T47D (cell line): ENCODE results near the gene TLN1.

Experiments
- DNase-seq, 2 experiments: peaks; one replicate each; pipeline versions ENCODE4 v3.0.0 to v3.0.0-alpha.2; 2011 to 2012; ENCODE audit warnings: low read depth in 1 of 2, low spot score in 1 of 2
- JUND ChIP-seq: IDR thresholded peaks from 2 replicates; pipeline ENCODE4 v1.6.1; 2012; ENCODE audit warnings: low read depth
- in situ Hi-C: cut with HindIII; loops from 2 replicates; pipeline ENCODE4 v1.10.0; 2016; ENCODE audit warnings: low sequenced_read_pairs, low pct_unique_long_range_greater_than_20kb

The TLN1 gene

GRCh38 chr9:35763803-35764202, 31.8 kb upstream of the TLN1 start:
- no peak for TF ChIP-seq JUND
- DNase-seq = no peak
- in situ Hi-C loops = no loop called here

GRCh38 chr9:35763181-35763580, 31.2 kb upstream of the TLN1 start:
- DNase-seq = no peak
- in situ Hi-C loops = no loop called here
- no peak for TF ChIP-seq JUND

DNA sequence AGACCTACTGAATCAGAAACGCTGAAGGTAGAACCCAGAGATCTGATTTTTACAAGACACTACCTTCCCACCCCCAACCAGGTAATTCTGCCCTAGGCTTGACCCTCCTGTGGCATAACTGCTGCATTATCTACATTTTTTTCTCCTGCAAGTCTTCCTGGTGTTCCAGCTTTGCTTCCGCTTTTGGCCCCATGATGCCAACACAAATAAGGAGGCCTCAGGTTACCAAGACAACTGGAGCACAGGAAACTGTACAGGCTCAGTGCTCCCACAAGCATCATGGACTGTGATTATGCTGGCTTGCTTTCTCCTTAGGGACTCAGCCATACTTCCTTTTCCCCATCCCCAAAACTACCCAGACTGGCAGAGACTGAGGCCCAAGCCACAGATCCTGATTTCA, 28.7 kb upstream of the TLN1 start:
- DNase-seq = peak in 1 of 2 experiments; percentile 44
- in situ Hi-C loops = no loop called here
- no peak for TF ChIP-seq JUND

DNA sequence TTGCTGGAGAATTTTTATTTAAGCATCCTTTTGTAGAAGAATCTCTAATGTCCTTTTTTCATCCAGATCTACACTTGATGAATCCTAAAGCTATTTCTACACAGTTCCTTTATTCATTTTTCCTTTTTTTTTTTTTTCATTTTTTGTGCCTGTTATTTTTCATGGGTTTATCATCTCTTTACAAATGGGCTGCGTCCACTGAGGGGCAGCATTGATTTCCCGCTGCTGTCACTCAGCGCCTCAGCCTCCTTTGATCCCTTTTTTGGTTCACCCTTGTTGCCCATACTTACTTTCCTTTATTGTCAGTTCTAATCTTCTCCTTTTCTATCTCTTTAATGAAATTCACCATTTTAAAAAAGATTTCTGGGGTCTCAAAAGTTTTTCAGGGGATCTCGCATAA, 27.8 kb upstream of the TLN1 start:
- no peak for DNase-seq
- in situ Hi-C loops = no loop called here
- no peak for TF ChIP-seq JUND

GRCh38 chr9:35758475-35759050, 26.6 kb upstream of the TLN1 start:
- in situ Hi-C loops = no loop called here
- no peak for DNase-seq
- TF ChIP-seq JUND = no peak

- in situ Hi-C loops = no loop called here
- no peak for TF ChIP-seq JUND
- DNase-seq = no peak
These were observed 25.9 kb upstream of the TLN1 start for GRCh38 chr9:35757892-35758275.

DNA sequence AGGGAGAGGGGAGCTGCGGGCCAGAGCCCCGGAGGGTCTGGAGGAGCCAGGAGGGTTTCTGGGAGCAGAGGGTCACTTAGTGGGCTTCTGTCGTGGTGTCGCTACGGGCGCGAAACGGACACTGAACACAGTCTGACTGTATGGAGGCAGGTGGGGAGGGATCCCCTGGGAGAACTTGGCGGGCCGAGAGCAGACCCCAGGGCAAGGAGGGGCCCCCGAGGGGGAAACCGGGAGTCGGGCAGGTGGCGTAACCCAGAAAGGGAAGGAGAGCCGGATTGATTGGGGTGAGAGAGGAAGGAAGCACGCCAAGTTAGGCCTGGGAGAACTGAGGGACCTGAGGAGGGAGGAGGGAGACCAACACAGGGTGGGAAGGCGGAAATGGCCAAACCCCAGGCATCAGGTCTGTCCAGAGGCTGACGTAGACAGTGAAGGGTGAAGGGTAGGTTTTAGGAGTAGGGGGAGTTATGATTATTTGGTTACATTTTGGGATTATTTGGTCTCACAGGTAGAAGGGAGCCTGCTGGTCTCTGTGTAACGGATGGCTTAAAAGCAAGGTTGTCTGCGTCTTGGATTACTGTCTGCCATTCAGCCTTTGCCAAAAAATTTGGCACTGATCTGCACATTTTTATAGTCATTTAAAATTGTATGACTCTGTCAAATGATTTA, 25.4 kb upstream of the TLN1 start:
- DNase-seq = no peak
- TF ChIP-seq JUND = no peak
- in situ Hi-C loops = no loop called here

- no peak for TF ChIP-seq JUND
- no peak for DNase-seq
- in situ Hi-C loops = no loop called here
These were observed 24.6 kb upstream of the TLN1 start for GRCh38 chr9:35756275-35757225.

DNA sequence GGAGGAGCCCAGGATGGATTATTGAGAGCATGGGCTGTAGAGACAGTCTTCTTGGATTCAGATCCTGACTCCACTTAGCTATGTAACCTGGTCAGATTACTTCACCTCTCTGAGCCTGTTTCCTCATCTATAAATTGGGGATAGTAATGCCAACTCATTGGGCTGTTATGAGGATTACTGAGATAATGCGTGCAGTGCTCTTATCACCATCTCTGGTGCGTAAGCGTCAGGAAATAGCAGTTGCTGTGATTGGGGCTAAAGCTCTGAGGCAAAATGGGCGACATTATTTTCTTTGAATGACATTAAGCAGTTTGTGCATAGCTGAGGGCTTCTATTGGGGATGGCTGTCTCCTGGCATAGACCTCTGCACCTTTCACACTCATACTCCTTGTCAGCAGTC, 23.1 kb upstream of the TLN1 start:
- TF ChIP-seq JUND = no peak

GRCh38 chr9:35754264-35754663, 22.3 kb upstream of the TLN1 start, which contains the start of gene MSMP:
Gene MSMP (minus strand): TSS chr9:35754276. CDS start chr9:35754129, 147 bp downstream.
- TF ChIP-seq JUND = no peak
- in situ Hi-C loops = no loop called here
- DNase-seq = no peak

More for the DNA sequence above, 23.1 kb upstream of the TLN1 start:
- no peak for DNase-seq
- in situ Hi-C loops = no loop called here

DNA sequence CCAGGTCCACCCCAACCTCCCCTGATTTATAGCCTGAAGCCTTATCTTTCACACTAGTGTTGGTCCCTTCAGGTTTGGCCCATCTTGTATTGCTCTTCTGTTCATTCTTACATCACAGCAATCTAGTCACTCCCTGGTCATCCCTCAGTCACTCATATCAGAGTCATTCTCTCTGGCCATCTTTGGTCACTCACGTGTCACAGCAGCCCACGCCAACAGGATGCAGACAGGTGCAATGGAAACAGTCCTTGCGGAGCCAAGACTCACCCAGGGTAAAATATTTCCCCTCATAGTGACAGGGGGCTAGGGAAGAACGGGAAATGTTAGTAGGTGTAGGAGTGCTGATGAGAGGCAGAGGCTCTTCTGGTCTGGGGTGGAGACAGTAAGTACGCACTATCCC, 21.5 kb upstream of the TLN1 start:
- in situ Hi-C loops = no loop called here
- DNase-seq = no peak
- no peak for TF ChIP-seq JUND

DNA sequence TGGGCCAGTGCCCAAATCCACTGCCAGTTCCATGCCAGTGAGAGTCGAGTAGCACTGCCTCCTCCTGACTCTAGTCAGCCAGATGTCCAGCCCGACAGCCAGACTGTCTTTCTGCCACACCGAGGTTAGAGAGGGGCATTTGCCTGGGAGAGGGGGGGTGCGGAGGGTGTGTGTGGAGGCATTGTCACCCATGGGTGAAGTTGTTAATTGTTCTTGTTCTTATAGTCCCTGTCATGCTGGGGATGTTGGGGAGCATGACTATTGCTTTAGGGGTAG, 18.2 kb upstream of the TLN1 start:
- no peak for DNase-seq
- TF ChIP-seq JUND = no peak
- in situ Hi-C loops = no loop called here

DNA sequence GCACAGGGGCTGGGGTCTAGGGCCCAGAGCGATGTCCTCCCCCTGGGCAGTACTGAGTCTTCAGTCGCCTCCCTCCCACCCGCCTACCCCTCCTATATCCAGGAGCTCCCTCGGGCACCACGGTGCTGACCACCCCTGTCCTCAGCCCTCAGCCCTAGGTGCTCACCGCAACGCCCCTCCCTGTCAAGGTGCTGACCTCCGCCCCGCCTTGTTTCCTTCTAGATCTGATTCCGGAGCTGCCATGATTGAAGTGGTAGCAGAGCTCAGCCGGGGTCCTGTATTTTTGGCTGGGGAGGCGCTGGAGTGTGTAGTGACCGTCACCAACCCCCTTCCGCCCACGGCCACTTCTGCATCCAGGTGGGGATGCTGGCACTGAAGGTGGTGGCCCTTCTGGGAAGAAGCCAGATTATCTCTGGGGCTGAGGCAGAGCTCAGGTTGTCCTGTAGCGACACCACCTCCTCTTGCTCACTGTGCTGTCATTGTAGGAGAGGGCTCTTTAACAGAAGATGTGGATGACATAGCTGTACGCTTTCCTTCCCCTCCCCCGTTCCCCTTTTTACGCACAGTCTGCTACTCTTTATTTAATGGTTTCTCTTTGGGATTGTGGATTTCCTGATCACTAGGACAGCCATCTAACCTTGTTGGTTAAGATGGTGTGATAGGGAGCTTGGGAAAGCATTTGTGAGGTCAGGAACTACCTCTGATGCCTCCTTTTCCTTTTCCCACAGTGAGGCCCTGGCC, 17.7 kb upstream of the TLN1 start:
- in situ Hi-C loops = no loop called here
- no peak for TF ChIP-seq JUND
- DNase-seq = no peak
